ENCODE data around the gene SRC.

Gene SRC

GRCh38 chr20:37351689-37352607 is 6.0 kb downstream of the SRC start:
- DNase-seq: no peak

- no peak for DNase-seq
These were observed 6.7 kb downstream of the SRC start for GRCh38 chr20:37352608-37352980.

GRCh38 chr20:37353285-37353849 is 7.4 kb downstream of the SRC start:
- no peak for DNase-seq

- no peak for DNase-seq
These were observed 8.6 kb downstream of the SRC start for GRCh38 chr20:37354210-37355195.

- no peak for DNase-seq
These were observed 9.6 kb downstream of the SRC start for GRCh38 chr20:37355252-37356180.

GRCh38 chr20:37356387-37356786 is 10.4 kb downstream of the SRC start:
- DNase-seq: no peak

GRCh38 chr20:37356961-37357371 is 11.0 kb downstream of the SRC start:
- DNase-seq: no peak

- DNase-seq: no peak
These were observed 11.8 kb downstream of the SRC start for GRCh38 chr20:37357481-37358365.

GRCh38 chr20:37358366-37359150 is 12.6 kb downstream of the SRC start:
- DNase-seq: no peak

- DNase-seq: no peak
These were observed 13.4 kb downstream of the SRC start for GRCh38 chr20:37359331-37359730.

GRCh38 chr20:37359836-37360235 is 13.9 kb downstream of the SRC start:
- DNase-seq: no peak

GRCh38 chr20:37360391-37361115 is 14.6 kb downstream of the SRC start:
- no peak for DNase-seq

GRCh38 chr20:37361336-37361735 is 15.4 kb downstream of the SRC start:
- DNase-seq: no peak

GRCh38 chr20:37362231-37362792 is 16.4 kb downstream of the SRC start:
- no peak for DNase-seq

GRCh38 chr20:37362821-37363220 is 16.9 kb downstream of the SRC start:
- DNase-seq: no peak

- no peak for DNase-seq
These were observed 17.5 kb downstream of the SRC start for GRCh38 chr20:37363221-37364012.

- DNase-seq: no peak
These were observed 18.3 kb downstream of the SRC start for GRCh38 chr20:37364013-37364926.

All from left hindlimb (tissue), 1 donor.